ENCODE measurements around the gene DERA.

- TF ChIP-seq, protein P1, sequence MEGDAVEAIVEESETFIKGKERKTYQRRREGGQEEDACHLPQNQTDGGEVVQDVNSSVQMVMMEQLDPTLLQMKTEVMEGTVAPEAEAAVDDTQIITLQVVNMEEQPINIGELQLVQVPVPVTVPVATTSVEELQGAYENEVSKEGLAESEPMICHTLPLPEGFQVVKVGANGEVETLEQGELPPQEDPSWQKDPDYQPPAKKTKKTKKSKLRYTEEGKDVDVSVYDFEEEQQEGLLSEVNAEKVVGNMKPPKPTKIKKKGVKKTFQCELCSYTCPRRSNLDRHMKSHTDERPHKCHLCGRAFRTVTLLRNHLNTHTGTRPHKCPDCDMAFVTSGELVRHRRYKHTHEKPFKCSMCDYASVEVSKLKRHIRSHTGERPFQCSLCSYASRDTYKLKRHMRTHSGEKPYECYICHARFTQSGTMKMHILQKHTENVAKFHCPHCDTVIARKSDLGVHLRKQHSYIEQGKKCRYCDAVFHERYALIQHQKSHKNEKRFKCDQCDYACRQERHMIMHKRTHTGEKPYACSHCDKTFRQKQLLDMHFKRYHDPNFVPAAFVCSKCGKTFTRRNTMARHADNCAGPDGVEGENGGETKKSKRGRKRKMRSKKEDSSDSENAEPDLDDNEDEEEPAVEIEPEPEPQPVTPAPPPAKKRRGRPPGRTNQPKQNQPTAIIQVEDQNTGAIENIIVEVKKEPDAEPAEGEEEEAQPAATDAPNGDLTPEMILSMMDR (IDR thresholded peaks at IDR 0.05 in 8 of 11, conservative IDR thresholded peaks at IDR 0.05 in 3 of 11), result no peak
- no peak for TF ChIP-seq POLR2A (IDR thresholded peaks at IDR 0.05)
Measured at GRCh38 chr12:15886372-15887042, 24.6 kb upstream of the DERA start.
